Lower leg skin (tissue), 3 donors: Measurements from ENCODE around the gene MDFIC.

Experiments
- CTCF ChIP-seq, 3 donors: fragments of 450-650 bp; IDR thresholded peaks; one replicate each; pipeline ENCODE4 v1.5.1; 2016; ENCODE audit warnings: antibody characterized with exemption in 3 of 3, mild to moderate bottlenecking in 3 of 3, moderate library complexity in 2 of 3
- POLR2A ChIP-seq, 2 donors: fragments of 450-650 bp; IDR thresholded peaks; one replicate each; pipeline ENCODE4 v1.6.1; 2016 to 2017; ENCODE audit warnings: antibody characterized with exemption in 2 of 2, mild to moderate bottlenecking in 1 of 2, moderate library complexity in 1 of 2

- TF ChIP-seq CTCF (IDR thresholded peaks at IDR 0.05) = no peak
- no peak for TF ChIP-seq POLR2A (IDR thresholded peaks at IDR 0.05)
Measured at GRCh38 chr7:115040495-115040894, 118.6 kb downstream of the MDFIC start.
